ENCODE results near the gene SERTAD2.

SERTAD2 gene

GRCh38 chr2:64602436-64602835 is 51.3 kb downstream of the SERTAD2 start:
- Histone ChIP-seq H3K4me1 (ENCODE audit: control insufficient read depth in 1 of 2, insufficient read depth in 2 of 2, low read length in 2 of 2) (peaks cover 6 to 7% of the 10 kb centered on the region in 2 donors), H3K27me3 (ENCODE audit: low read depth, low read length) (no peaks in the 10 kb centered on the region), H3K4me3 (ENCODE audit: low read depth in 1 of 2, low read length in 2 of 2) (no peak overlapping the region), H3K36me3 (ENCODE audit: control insufficient read depth in 1 of 2, insufficient read depth in 2 of 2, low read length in 2 of 2) (no peaks in the 10 kb centered on the region), H3K27ac (ENCODE audit: low read length) (no peak overlapping the region), H3K9me3 (ENCODE audit: control insufficient read depth in 1 of 2, low read length in 2 of 2) (no peaks in the 10 kb centered on the region)

GRCh38 chr2:64601785-64602391 is 51.8 kb downstream of the SERTAD2 start:
- Histone ChIP-seq H3K27ac (ENCODE audit: low read length) (no peak overlapping the region), H3K27me3 (ENCODE audit: low read depth, low read length) (no peaks in the 10 kb centered on the region), H3K4me1 (ENCODE audit: control insufficient read depth in 1 of 2, insufficient read depth in 2 of 2, low read length in 2 of 2) (peaks cover 4 to 6% of the 10 kb centered on the region in 2 donors)

GRCh38 chr2:64601034-64601754 is 52.5 kb downstream of the SERTAD2 start:
- no peaks in the 10 kb centered on the region for H3K27me3 ChIP-seq (ENCODE audit: low read depth, low read length)
- no peak overlapping the region for H3K27ac ChIP-seq (ENCODE audit: low read length)
- H3K4me1 ChIP-seq (ENCODE audit: control insufficient read depth in 1 of 2, insufficient read depth in 2 of 2, low read length in 2 of 2) = peaks cover 4 to 6% of the 10 kb centered on the region in 2 donors
- H3K36me3 ChIP-seq (ENCODE audit: control insufficient read depth in 1 of 2, insufficient read depth in 2 of 2, low read length in 2 of 2) = no peaks in the 10 kb centered on the region
- no peak overlapping the region for H3K4me3 ChIP-seq (ENCODE audit: low read depth in 1 of 2, low read length in 2 of 2)
- H3K9me3 ChIP-seq (ENCODE audit: control insufficient read depth in 1 of 2, low read length in 2 of 2) = no peaks in the 10 kb centered on the region

More at GRCh38 chr2:64601785-64602391, 51.8 kb downstream of the SERTAD2 start:
- Histone ChIP-seq H3K4me3 (ENCODE audit: low read depth in 1 of 2, low read length in 2 of 2) (no peak overlapping the region), H3K36me3 (ENCODE audit: control insufficient read depth in 1 of 2, insufficient read depth in 2 of 2, low read length in 2 of 2) (no peaks in the 10 kb centered on the region), H3K9me3 (ENCODE audit: control insufficient read depth in 1 of 2, low read length in 2 of 2) (no peaks in the 10 kb centered on the region)

GRCh38 chr2:64599469-64599868 is 54.2 kb downstream of the SERTAD2 start:
- H3K4me1 ChIP-seq (ENCODE audit: control insufficient read depth in 1 of 2, insufficient read depth in 2 of 2, low read length in 2 of 2) = peaks cover 0 to 4% of the 10 kb centered on the region in 2 donors
- H3K36me3 ChIP-seq (ENCODE audit: control insufficient read depth in 1 of 2, insufficient read depth in 2 of 2, low read length in 2 of 2) = no peaks in the 10 kb centered on the region
- H3K27me3 ChIP-seq (ENCODE audit: low read depth, low read length) = no peaks in the 10 kb centered on the region
- no peak overlapping the region for H3K27ac ChIP-seq (ENCODE audit: low read length)
- H3K4me3 ChIP-seq (ENCODE audit: low read depth in 1 of 2, low read length in 2 of 2) = no peak overlapping the region
- no peaks in the 10 kb centered on the region for H3K9me3 ChIP-seq (ENCODE audit: control insufficient read depth in 1 of 2, low read length in 2 of 2)

- H3K9me3 ChIP-seq (ENCODE audit: control insufficient read depth in 1 of 2, low read length in 2 of 2) = no peaks in the 10 kb centered on the region
- H3K27ac ChIP-seq (ENCODE audit: low read length) = no peak overlapping the region
- peaks cover 0 to 4% of the 10 kb centered on the region in 2 donors for H3K4me1 ChIP-seq (ENCODE audit: control insufficient read depth in 1 of 2, insufficient read depth in 2 of 2, low read length in 2 of 2)
- peaks cover 0 to 4% of the 10 kb centered on the region in 2 donors for H3K36me3 ChIP-seq (ENCODE audit: control insufficient read depth in 1 of 2, insufficient read depth in 2 of 2, low read length in 2 of 2)
- no peaks in the 10 kb centered on the region for H3K27me3 ChIP-seq (ENCODE audit: low read depth, low read length)
- H3K4me3 ChIP-seq (ENCODE audit: low read depth in 1 of 2, low read length in 2 of 2) = no peak overlapping the region
Observed at GRCh38 chr2:64598226-64598625, 55.5 kb downstream of the SERTAD2 start.

- Histone ChIP-seq H3K36me3 (ENCODE audit: control insufficient read depth in 1 of 2, insufficient read depth in 2 of 2, low read length in 2 of 2) (peaks cover 5 to 21% of the 10 kb centered on the region in 2 donors), H3K27me3 (ENCODE audit: low read depth, low read length) (no peaks in the 10 kb centered on the region), H3K4me3 (ENCODE audit: low read depth in 1 of 2, low read length in 2 of 2) (no peak overlapping the region), H3K4me1 (ENCODE audit: control insufficient read depth in 1 of 2, insufficient read depth in 2 of 2, low read length in 2 of 2) (peaks cover 0 to 4% of the 10 kb centered on the region in 2 donors), H3K27ac (ENCODE audit: low read length) (no peak overlapping the region), H3K9me3 (ENCODE audit: control insufficient read depth in 1 of 2, low read length in 2 of 2) (no peaks in the 10 kb centered on the region)
Observed at GRCh38 chr2:64595397-64596176, 58.1 kb downstream of the SERTAD2 start.

- Histone ChIP-seq H3K4me3 (ENCODE audit: low read depth in 1 of 2, low read length in 2 of 2) (no peak overlapping the region), H3K27ac (ENCODE audit: low read length) (no peak overlapping the region), H3K27me3 (ENCODE audit: low read depth, low read length) (no peaks in the 10 kb centered on the region)
Observed at GRCh38 chr2:64594226-64594989, 59.3 kb downstream of the SERTAD2 start.

GRCh38 chr2:64593035-64593655 is 60.6 kb downstream of the SERTAD2 start:
- no peak overlapping the region for H3K4me3 ChIP-seq (ENCODE audit: low read depth in 1 of 2, low read length in 2 of 2)
- no peaks in the 10 kb centered on the region for H3K27me3 ChIP-seq (ENCODE audit: low read depth, low read length)
- no peaks in the 10 kb centered on the region for H3K9me3 ChIP-seq (ENCODE audit: control insufficient read depth in 1 of 2, low read length in 2 of 2)
- H3K4me1 ChIP-seq (ENCODE audit: control insufficient read depth in 1 of 2, insufficient read depth in 2 of 2, low read length in 2 of 2) = no peaks in the 10 kb centered on the region
- no peak overlapping the region for H3K27ac ChIP-seq (ENCODE audit: low read length)
- H3K36me3 ChIP-seq (ENCODE audit: control insufficient read depth in 1 of 2, insufficient read depth in 2 of 2, low read length in 2 of 2) = peaks cover 12 to 33% of the 10 kb centered on the region in 2 donors

More at GRCh38 chr2:64594226-64594989, 59.3 kb downstream of the SERTAD2 start:
- peaks cover 10 to 30% of the 10 kb centered on the region in 2 donors for H3K36me3 ChIP-seq (ENCODE audit: control insufficient read depth in 1 of 2, insufficient read depth in 2 of 2, low read length in 2 of 2)
- no peaks in the 10 kb centered on the region for H3K9me3 ChIP-seq (ENCODE audit: control insufficient read depth in 1 of 2, low read length in 2 of 2)
- no peaks in the 10 kb centered on the region for H3K4me1 ChIP-seq (ENCODE audit: control insufficient read depth in 1 of 2, insufficient read depth in 2 of 2, low read length in 2 of 2)

GRCh38 chr2:64591188-64591587 is 62.5 kb downstream of the SERTAD2 start:
- no peaks in the 10 kb centered on the region for H3K27me3 ChIP-seq (ENCODE audit: low read depth, low read length)
- no peak overlapping the region for H3K4me3 ChIP-seq (ENCODE audit: low read depth in 1 of 2, low read length in 2 of 2)
- no peak overlapping the region for H3K27ac ChIP-seq (ENCODE audit: low read length)
- H3K36me3 ChIP-seq (ENCODE audit: control insufficient read depth in 1 of 2, insufficient read depth in 2 of 2, low read length in 2 of 2) = peaks cover 14 to 33% of the 10 kb centered on the region in 2 donors
- H3K4me1 ChIP-seq (ENCODE audit: control insufficient read depth in 1 of 2, insufficient read depth in 2 of 2, low read length in 2 of 2) = peaks cover 0 to 5% of the 10 kb centered on the region in 2 donors
- no peaks in the 10 kb centered on the region for H3K9me3 ChIP-seq (ENCODE audit: control insufficient read depth in 1 of 2, low read length in 2 of 2)

GRCh38 chr2:64587561-64587960 is 66.2 kb downstream of the SERTAD2 start:
- Histone ChIP-seq H3K36me3 (ENCODE audit: control insufficient read depth in 1 of 2, insufficient read depth in 2 of 2, low read length in 2 of 2) (peaks cover 25 to 37% of the 10 kb centered on the region in 2 donors), H3K9me3 (ENCODE audit: control insufficient read depth in 1 of 2, low read length in 2 of 2) (no peaks in the 10 kb centered on the region), H3K27ac (ENCODE audit: low read length) (no peak overlapping the region), H3K4me3 (ENCODE audit: low read depth in 1 of 2, low read length in 2 of 2) (no peak overlapping the region), H3K4me1 (ENCODE audit: control insufficient read depth in 1 of 2, insufficient read depth in 2 of 2, low read length in 2 of 2) (peaks cover 0 to 5% of the 10 kb centered on the region in 2 donors), H3K27me3 (ENCODE audit: low read depth, low read length) (no peaks in the 10 kb centered on the region)

Measured in muscle layer of duodenum (tissue), 2 donors.